Measurements from ENCODE around the gene IRGC. TPM values are rescaled to one million over a fixed set of nuclear protein-coding genes. Genes with fewer than 3 reads are reported as not detected.

Gene IRGC
- total RNA-seq, 1 experiment from 2014 or later = not detected

DNA sequence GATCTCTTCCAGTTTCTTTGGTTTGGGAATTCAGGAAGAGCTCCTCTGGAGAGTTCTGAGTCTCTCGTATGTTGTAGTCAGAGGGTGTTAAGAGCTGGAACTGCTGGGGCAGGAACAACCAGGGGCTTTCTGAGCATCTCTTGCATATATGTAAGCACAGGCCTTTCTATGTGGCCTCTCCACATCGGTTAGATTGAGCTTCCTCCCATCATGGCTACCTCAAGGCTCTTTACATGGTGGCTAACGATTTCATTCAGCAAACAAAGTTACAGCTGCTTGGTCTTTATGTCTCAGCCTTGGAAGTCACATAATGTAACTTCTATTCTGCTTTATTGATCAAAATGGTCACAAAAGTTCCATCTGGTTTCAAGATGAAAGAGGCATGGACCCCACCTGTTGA is 25.4 kb upstream of the IRGC start (continued):
- TF ChIP-seq ZNF671 (CRISPR knock-in tag; IDR thresholded peaks at IDR 0.05) (no peak), NFE2L1 (CRISPR knock-in tag; IDR thresholded peaks at IDR 0.05) (no peak), CREB1 (CRISPR knock-in tag; IDR thresholded peaks at IDR 0.05) (no peak), ZBTB21 (CRISPR knock-in tag; IDR thresholded peaks at IDR 0.05; ENCODE audit: borderline replicate concordance) (no peak), ATF1 (CRISPR knock-in tag; IDR thresholded peaks at IDR 0.05) (no peak)
- TF ChIP-seq, protein P1, sequence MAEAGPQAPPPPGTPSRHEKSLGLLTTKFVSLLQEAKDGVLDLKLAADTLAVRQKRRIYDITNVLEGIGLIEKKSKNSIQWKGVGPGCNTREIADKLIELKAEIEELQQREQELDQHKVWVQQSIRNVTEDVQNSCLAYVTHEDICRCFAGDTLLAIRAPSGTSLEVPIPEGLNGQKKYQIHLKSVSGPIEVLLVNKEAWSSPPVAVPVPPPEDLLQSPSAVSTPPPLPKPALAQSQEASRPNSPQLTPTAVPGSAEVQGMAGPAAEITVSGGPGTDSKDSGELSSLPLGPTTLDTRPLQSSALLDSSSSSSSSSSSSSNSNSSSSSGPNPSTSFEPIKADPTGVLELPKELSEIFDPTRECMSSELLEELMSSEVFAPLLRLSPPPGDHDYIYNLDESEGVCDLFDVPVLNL (CRISPR knock-in tag; IDR thresholded peaks at IDR 0.05; ENCODE audit: borderline replicate concordance, low read depth) = no peak
- TF ChIP-seq, protein P2, sequence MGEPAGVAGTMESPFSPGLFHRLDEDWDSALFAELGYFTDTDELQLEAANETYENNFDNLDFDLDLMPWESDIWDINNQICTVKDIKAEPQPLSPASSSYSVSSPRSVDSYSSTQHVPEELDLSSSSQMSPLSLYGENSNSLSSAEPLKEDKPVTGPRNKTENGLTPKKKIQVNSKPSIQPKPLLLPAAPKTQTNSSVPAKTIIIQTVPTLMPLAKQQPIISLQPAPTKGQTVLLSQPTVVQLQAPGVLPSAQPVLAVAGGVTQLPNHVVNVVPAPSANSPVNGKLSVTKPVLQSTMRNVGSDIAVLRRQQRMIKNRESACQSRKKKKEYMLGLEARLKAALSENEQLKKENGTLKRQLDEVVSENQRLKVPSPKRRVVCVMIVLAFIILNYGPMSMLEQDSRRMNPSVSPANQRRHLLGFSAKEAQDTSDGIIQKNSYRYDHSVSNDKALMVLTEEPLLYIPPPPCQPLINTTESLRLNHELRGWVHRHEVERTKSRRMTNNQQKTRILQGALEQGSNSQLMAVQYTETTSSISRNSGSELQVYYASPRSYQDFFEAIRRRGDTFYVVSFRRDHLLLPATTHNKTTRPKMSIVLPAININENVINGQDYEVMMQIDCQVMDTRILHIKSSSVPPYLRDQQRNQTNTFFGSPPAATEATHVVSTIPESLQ (CRISPR knock-in tag; IDR thresholded peaks at IDR 0.05) = no peak

DNA sequence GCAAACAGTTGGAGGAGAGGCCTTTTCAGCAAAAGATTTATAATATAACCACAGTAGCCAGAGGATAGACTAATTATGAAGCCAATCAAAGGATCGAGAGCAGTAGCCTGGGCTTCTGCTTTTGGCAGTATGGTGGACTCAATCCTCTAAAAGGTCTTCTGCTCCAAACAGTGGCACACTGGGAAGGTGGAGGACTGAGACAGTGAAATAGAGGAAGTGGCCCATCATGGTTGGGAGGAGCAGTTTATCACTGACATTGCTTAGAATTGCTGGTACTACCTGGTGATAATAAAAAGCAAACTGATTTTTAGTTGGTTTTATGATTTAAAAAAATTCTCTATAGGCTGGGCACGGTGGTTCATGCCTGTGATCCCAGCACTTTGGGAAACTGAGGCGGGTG is 25.0 kb upstream of the IRGC start:
- ATAC-seq = no peak
- H3K4me1 Mint-ChIP-seq = peaks cover 6% of the 10 kb centered on the region; the same call in 1 of the 2 replicates
- no peak for DNase-seq (ENCODE audit: low spot score)
- ChIA-PET CTCF (interaction anchor here (0.6 kb wide), 1 partner anchor 189 kb away, joined by 3 read pairs; no protein-coding TSS in a partner anchor), POLR2A (no interaction called here)
- peaks cover 20% of the 10 kb centered on the region for H3K9me3 Mint-ChIP-seq
- H3K4me3 Mint-ChIP-seq = no peak overlapping the region
- H3K36me3 Mint-ChIP-seq = peaks cover 3% of the 10 kb centered on the region
- no peak overlapping the region for H3K27ac Mint-ChIP-seq
- peaks cover 13% of the 10 kb centered on the region for H3K27me3 Mint-ChIP-seq (ENCODE audit: low read depth)
- no peak for TF ChIP-seq JUN (CRISPR knock-in tag; IDR thresholded peaks at IDR 0.05)
- TF ChIP-seq FOXK1 (CRISPR knock-in tag; IDR thresholded peaks at IDR 0.05) = no peak
- no peak for TF ChIP-seq SMAD3 (CRISPR knock-in tag; IDR thresholded peaks at IDR 0.05; ENCODE audit: borderline replicate concordance)
- no peak for TF ChIP-seq ZBTB21 (CRISPR knock-in tag; IDR thresholded peaks at IDR 0.05; ENCODE audit: borderline replicate concordance)
- TF ChIP-seq, protein P2 (CRISPR knock-in tag; IDR thresholded peaks at IDR 0.05) = no peak
- no peak for TF ChIP-seq NR1H2 (CRISPR knock-in tag; IDR thresholded peaks at IDR 0.05)
- no peak for TF ChIP-seq RORB (CRISPR knock-in tag; IDR thresholded peaks at IDR 0.05)
- TF ChIP-seq, protein P3, sequence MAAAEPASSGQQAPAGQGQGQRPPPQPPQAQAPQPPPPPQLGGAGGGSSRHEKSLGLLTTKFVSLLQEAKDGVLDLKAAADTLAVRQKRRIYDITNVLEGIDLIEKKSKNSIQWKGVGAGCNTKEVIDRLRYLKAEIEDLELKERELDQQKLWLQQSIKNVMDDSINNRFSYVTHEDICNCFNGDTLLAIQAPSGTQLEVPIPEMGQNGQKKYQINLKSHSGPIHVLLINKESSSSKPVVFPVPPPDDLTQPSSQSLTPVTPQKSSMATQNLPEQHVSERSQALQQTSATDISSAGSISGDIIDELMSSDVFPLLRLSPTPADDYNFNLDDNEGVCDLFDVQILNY (CRISPR knock-in tag; IDR thresholded peaks at IDR 0.05) = no peak
- TF ChIP-seq GABPB1 (CRISPR knock-in tag; IDR thresholded peaks at IDR 0.05) = no peak
- TF ChIP-seq, protein P4, sequence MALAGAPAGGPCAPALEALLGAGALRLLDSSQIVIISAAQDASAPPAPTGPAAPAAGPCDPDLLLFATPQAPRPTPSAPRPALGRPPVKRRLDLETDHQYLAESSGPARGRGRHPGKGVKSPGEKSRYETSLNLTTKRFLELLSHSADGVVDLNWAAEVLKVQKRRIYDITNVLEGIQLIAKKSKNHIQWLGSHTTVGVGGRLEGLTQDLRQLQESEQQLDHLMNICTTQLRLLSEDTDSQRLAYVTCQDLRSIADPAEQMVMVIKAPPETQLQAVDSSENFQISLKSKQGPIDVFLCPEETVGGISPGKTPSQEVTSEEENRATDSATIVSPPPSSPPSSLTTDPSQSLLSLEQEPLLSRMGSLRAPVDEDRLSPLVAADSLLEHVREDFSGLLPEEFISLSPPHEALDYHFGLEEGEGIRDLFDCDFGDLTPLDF (CRISPR knock-in tag; IDR thresholded peaks at IDR 0.05) = no peak
- TF ChIP-seq, protein P5, sequence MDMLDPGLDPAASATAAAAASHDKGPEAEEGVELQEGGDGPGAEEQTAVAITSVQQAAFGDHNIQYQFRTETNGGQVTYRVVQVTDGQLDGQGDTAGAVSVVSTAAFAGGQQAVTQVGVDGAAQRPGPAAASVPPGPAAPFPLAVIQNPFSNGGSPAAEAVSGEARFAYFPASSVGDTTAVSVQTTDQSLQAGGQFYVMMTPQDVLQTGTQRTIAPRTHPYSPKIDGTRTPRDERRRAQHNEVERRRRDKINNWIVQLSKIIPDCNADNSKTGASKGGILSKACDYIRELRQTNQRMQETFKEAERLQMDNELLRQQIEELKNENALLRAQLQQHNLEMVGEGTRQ (CRISPR knock-in tag; IDR thresholded peaks at IDR 0.05) = no peak
- TF ChIP-seq JAZF1 (CRISPR knock-in tag; IDR thresholded peaks at IDR 0.05) = no peak
- TF ChIP-seq, protein P6, sequence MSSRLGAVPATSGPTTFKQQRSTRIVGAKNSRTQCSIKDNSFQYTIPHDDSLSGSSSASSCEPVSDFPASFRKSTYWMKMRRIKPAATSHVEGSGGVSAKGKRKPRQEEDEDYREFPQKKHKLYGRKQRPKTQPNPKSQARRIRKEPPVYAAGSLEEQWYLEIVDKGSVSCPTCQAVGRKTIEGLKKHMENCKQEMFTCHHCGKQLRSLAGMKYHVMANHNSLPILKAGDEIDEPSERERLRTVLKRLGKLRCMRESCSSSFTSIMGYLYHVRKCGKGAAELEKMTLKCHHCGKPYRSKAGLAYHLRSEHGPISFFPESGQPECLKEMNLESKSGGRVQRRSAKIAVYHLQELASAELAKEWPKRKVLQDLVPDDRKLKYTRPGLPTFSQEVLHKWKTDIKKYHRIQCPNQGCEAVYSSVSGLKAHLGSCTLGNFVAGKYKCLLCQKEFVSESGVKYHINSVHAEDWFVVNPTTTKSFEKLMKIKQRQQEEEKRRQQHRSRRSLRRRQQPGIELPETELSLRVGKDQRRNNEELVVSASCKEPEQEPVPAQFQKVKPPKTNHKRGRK (CRISPR knock-in tag; IDR thresholded peaks at IDR 0.05; ENCODE audit: borderline replicate concordance) = no peak
- no peak for TF ChIP-seq NFYB (CRISPR knock-in tag; conservative IDR thresholded peaks at IDR 0.05; ENCODE audit: low read depth)
- TF ChIP-seq TCF7 (CRISPR knock-in tag; IDR thresholded peaks at IDR 0.05; ENCODE audit: low read depth) = no peak
- TF ChIP-seq, protein P7, sequence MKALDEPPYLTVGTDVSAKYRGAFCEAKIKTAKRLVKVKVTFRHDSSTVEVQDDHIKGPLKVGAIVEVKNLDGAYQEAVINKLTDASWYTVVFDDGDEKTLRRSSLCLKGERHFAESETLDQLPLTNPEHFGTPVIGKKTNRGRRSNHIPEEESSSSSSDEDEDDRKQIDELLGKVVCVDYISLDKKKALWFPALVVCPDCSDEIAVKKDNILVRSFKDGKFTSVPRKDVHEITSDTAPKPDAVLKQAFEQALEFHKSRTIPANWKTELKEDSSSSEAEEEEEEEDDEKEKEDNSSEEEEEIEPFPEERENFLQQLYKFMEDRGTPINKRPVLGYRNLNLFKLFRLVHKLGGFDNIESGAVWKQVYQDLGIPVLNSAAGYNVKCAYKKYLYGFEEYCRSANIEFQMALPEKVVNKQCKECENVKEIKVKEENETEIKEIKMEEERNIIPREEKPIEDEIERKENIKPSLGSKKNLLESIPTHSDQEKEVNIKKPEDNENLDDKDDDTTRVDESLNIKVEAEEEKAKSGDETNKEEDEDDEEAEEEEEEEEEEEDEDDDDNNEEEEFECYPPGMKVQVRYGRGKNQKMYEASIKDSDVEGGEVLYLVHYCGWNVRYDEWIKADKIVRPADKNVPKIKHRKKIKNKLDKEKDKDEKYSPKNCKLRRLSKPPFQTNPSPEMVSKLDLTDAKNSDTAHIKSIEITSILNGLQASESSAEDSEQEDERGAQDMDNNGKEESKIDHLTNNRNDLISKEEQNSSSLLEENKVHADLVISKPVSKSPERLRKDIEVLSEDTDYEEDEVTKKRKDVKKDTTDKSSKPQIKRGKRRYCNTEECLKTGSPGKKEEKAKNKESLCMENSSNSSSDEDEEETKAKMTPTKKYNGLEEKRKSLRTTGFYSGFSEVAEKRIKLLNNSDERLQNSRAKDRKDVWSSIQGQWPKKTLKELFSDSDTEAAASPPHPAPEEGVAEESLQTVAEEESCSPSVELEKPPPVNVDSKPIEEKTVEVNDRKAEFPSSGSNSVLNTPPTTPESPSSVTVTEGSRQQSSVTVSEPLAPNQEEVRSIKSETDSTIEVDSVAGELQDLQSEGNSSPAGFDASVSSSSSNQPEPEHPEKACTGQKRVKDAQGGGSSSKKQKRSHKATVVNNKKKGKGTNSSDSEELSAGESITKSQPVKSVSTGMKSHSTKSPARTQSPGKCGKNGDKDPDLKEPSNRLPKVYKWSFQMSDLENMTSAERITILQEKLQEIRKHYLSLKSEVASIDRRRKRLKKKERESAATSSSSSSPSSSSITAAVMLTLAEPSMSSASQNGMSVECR (CRISPR knock-in tag; IDR thresholded peaks at IDR 0.05; ENCODE audit: borderline replicate concordance) = no peak
